GM23248 (cell line): ENCODE data around the gene SRSF3. TPM values are rescaled to one million over a fixed set of nuclear protein-coding genes. Genes with fewer than 3 reads are reported as not detected.

Experiments
- DNase-seq: peaks from one replicate; pipeline ENCODE4 v3.0.0-alpha.2; 2015
- H2AFZ ChIP-seq: fragments of 200-600 bp; sonication (generic); 2 replicates; pipeline ENCODE4 v1.6.1; 2016; ENCODE audit warnings: antibody characterized with exemption
- H3F3A ChIP-seq: fragments of 200-600 bp; sonication (generic); 2 replicates; pipeline ENCODE4 v1.6.1; 2016; ENCODE audit warnings: mild to moderate bottlenecking, antibody characterized with exemption, mixed run types; ENCODE audit not compliant: insufficient read depth
- H3K27ac ChIP-seq: fragments of 200-600 bp; sonication (generic); 2 replicates; pipeline ENCODE4 v1.5.1; 2016; ENCODE audit warnings: mild to moderate bottlenecking
- H3K27me3 ChIP-seq: fragments of 200-600 bp; sonication (generic); replicated peaks from 2 replicates; pipeline ENCODE4 v1.6.1; 2016; ENCODE audit warnings: mild to moderate bottlenecking; ENCODE audit not compliant: insufficient read depth
- H3K36me3 ChIP-seq: fragments of 200-600 bp; sonication (generic); 2 replicates; pipeline ENCODE4 v1.6.1; 2016; ENCODE audit warnings: low read depth, mild to moderate bottlenecking
- H3K4me1 ChIP-seq: fragments of 200-600 bp; sonication (generic); 2 replicates; pipeline ENCODE4 v1.6.1; 2016; ENCODE audit warnings: mild to moderate bottlenecking; ENCODE audit not compliant: insufficient read depth
- H3K4me2 ChIP-seq: fragments of 200-600 bp; sonication (generic); one replicate; pipeline ENCODE4 v1.6.1; 2016; ENCODE audit warnings: mild to moderate bottlenecking; ENCODE audit not compliant: unreplicated experiment
- H3K4me3 ChIP-seq: fragments of 200-600 bp; sonication (generic); 2 replicates; pipeline ENCODE4 v1.5.1; 2016; ENCODE audit warnings: mild to moderate bottlenecking
- H3K79me2 ChIP-seq: fragments of 200-600 bp; sonication (generic); 2 replicates; pipeline ENCODE4 v1.6.1; 2016; ENCODE audit warnings: mild to moderate bottlenecking; ENCODE audit not compliant: insufficient read depth
- H3K9ac ChIP-seq: fragments of 200-600 bp; sonication (generic); 2 replicates; pipeline ENCODE4 v1.6.1; 2016; ENCODE audit warnings: mild to moderate bottlenecking
- H3K9me2 ChIP-seq: fragments of 200-600 bp; sonication (generic); 2 replicates; pipeline ENCODE4 v1.6.1; 2016; ENCODE audit warnings: mixed run types, mild to moderate bottlenecking, moderate library complexity; ENCODE audit not compliant: insufficient read depth
- H3K9me3 ChIP-seq: fragments of 200-600 bp; sonication (generic); one replicate; pipeline ENCODE4 v1.6.1; 2017; ENCODE audit warnings: low read depth
- H4K20me1 ChIP-seq: fragments of 200-600 bp; sonication (generic); 2 replicates; pipeline ENCODE4 v1.6.0; 2016; ENCODE audit not compliant: insufficient read depth
- EZH2 ChIP-seq: fragments of 200-600 bp; sonication (generic); IDR thresholded peaks from 2 replicates; pipeline ENCODE4 v1.6.1; 2018; ENCODE audit warnings: antibody characterized with exemption, mild to moderate bottlenecking; ENCODE audit not compliant: insufficient read depth, poor library complexity, severe bottlenecking
- EZH2phosphoT487 ChIP-seq: fragments of 200-600 bp; sonication (generic); IDR thresholded peaks from 2 replicates; pipeline ENCODE4 v1.6.1; 2018; ENCODE audit warnings: antibody characterized with exemption, moderate library complexity, mild to moderate bottlenecking, low read depth; ENCODE audit not compliant: insufficient read depth
- WGBS, 2 experiments: methylation state at CpG; one replicate each; pipeline ENCODE4 v1.1.6; 2015 to 2017; ENCODE audit warnings: low lambda C conversion rate in 2 of 2, low coverage in 1 of 2; ENCODE audit errors: missing lambda C conversion rate in 2 of 2; 5-methylcytosine and 5-hydroxymethylcytosine counted together
- in situ Hi-C: fragments of 300-500 bp; cut with MboI; formaldehyde crosslinking; loops from 2 replicates; pipeline ENCODE4 v1.15.0; 2020
- polyA plus RNA-seq: library from polyadenylated mRNA; unstranded; fragments of >200 nt; fragmentation: Nextera tagmentation; extraction: Ambion mirVana; gene quantifications from 2 replicates; pipeline ENCODE4 v1.2.1, GENCODE V29; 2016
- total RNA-seq: library from RNA; depleted of rRNA; stranded (reverse); fragments of >200 nt; shearing (Covaris generic); gene quantifications from 2 replicates; pipeline ENCODE4 v1.2.3, GENCODE V29; 2014

Gene SRSF3
- total and polyA plus RNA-seq, 2 experiments from 2014 or later, result 171 to 243 TPM

DNA sequence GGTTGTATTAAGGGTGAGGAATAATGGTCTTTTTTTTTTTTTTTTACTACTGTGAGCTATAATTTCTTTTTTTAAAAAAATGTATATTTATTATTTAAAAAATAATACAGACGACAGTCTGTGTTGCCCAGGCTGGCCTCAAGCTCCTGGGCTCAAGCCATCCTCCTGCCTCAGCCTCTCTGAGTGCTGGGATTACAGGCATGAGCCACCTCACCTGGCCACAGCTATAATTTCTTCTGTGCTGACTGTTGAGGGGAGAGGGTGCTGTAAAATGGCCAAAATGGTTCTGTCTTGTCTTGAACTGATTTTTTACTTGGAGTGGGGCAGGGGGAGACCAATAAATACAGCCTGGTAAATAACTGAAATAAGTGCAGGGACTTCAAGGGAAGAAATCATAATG lies 3.6 kb downstream of the SRSF3 start:
- peaks cover 59% of the 10 kb centered on the region for H3K4me1 ChIP-seq

DNA sequence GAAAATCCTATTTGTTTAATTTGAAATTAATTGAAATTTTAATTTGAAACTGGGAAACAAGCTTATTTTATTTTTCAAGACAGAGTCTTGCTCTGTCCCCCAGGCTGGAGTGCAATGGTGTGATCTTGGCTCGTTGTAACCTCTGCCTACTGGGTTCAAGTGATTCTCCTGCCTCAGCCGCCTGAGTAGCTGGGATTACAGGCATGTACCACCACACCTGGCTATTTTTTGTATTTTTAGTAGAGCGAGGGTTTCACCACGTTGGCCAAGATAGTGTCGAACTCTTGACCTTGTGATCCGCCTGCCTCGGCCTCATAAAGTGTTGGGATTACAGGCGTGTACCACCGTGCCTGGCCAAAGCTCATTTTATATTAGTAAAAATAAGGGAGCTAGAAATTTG lies 4.2 kb downstream of the SRSF3 start:
- Histone ChIP-seq H3K9me2 (no peaks in the 10 kb centered on the region), H3K79me2 (peaks cover 92% of the 10 kb centered on the region), H3K27me3 (no peaks in the 10 kb centered on the region), H3K9me3 (no peaks in the 10 kb centered on the region), H3K9ac (peak overlapping the region; percentile 99), H4K20me1 (peaks cover 62% of the 10 kb centered on the region), H3K4me1 (peaks cover 61% of the 10 kb centered on the region), H3K4me3 (peak overlapping the region; percentile 96), H3K27ac (peak overlapping the region; percentile 10), H3K4me2 (peak overlapping the region; percentile 97), H3K36me3 (peaks cover 75% of the 10 kb centered on the region), H2AFZ (no peak overlapping the region), H3F3A (peaks cover 93% of the 10 kb centered on the region)
- in situ Hi-C loops, result no loop called here
- TF ChIP-seq EZH2phosphoT487, result no peak
- no peak for TF ChIP-seq EZH2
- WGBS, 2 experiments, result 25 to 27% methylated on average over 9 of the region's 9 CpGs
- no peak for DNase-seq

More for the DNA sequence above, 3.6 kb downstream of the SRSF3 start:
- Histone ChIP-seq H3F3A (peaks cover 90% of the 10 kb centered on the region), H3K79me2 (peaks cover 89% of the 10 kb centered on the region), H4K20me1 (peaks cover 56% of the 10 kb centered on the region), H3K9me2 (no peaks in the 10 kb centered on the region), H3K4me2 (peak overlapping the region; percentile 97), H3K9me3 (no peaks in the 10 kb centered on the region), H3K27ac (peak overlapping the region; percentile 95), H2AFZ (no peak overlapping the region), H3K9ac (peak overlapping the region; percentile 99), H3K36me3 (peaks cover 70% of the 10 kb centered on the region), H3K4me3 (peak overlapping the region; percentile 96), H3K27me3 (no peaks in the 10 kb centered on the region)
- in situ Hi-C loops, result no loop called here
- no peak for DNase-seq
- WGBS, 2 experiments, result 0 to 5% methylated on average over 1 of the region's 1 CpG
- TF ChIP-seq EZH2 (no peak), EZH2phosphoT487 (no peak)

DNA sequence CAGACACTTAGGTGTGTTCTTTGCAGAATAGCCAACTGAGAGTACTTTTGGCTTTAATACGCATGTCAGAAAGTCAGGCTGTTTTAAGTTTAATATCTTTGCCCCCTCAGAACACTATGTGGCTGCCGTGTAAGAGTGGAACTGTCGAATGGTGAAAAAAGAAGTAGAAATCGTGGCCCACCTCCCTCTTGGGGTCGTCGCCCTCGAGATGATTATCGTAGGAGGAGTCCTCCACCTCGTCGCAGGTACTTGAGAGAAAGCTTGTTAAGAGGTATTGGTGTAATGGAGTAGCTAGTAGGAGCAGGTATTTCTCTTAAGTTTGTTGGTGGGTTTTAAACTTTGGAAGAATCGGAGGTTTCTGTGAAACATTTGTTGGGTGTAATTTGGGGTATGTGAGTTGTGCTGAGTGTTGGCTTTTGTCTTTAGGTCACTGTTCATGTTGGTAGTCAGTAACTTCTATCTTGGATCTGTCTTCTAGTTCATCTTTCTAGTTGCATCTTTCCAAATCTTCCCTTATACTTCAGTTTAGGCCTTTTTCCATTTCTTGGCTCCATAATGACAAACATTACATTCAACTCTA lies 4.7 kb downstream of the SRSF3 start:
- H3K27me3 ChIP-seq, result no peaks in the 10 kb centered on the region
- peak overlapping the region; percentile 99 for H3K9ac ChIP-seq
- H3K36me3 ChIP-seq, result peaks cover 80% of the 10 kb centered on the region
- no peaks in the 10 kb centered on the region for H3K9me2 ChIP-seq
- peak overlapping the region; percentile 97 for H3K4me2 ChIP-seq
- 68 to 75% methylated on average over 11 of the region's 11 CpGs for WGBS, 2 experiments
- peaks cover 97% of the 10 kb centered on the region for H3K79me2 ChIP-seq
- H2AFZ ChIP-seq, result no peak overlapping the region
- TF ChIP-seq EZH2, result no peak
- TF ChIP-seq EZH2phosphoT487, result no peak
- in situ Hi-C loops, result no loop called here
- H3F3A ChIP-seq, result peaks cover 93% of the 10 kb centered on the region
- H4K20me1 ChIP-seq, result peaks cover 66% of the 10 kb centered on the region
- peak overlapping the region; percentile 96 for H3K4me3 ChIP-seq
- no peaks in the 10 kb centered on the region for H3K9me3 ChIP-seq
- no peak for DNase-seq
- peaks cover 61% of the 10 kb centered on the region for H3K4me1 ChIP-seq
- H3K27ac ChIP-seq, result peak overlapping the region; percentile 16

DNA sequence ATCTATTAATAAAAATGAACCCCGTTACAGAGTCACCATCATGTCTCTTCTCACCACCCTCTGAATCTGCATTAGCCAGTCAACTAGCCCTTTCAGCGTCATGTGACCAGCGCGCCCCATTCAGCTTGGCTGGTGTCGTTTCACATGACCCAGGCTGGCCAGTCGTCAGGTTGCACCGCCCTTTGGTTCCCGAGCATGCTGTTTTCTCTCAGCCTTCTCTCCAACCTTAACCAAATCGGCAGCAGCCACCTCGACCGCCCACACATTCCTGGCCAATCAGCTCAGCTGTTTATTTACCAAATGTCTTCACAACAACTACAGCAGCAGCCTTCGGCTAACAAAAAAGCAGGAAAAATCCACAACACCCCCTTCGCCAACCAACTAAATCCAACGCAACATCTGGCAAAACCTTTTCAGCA lies 5.6 kb downstream of the SRSF3 start:
- TF ChIP-seq EZH2 (no peak), EZH2phosphoT487 (no peak)
- no peaks in the 10 kb centered on the region for H3K9me2 ChIP-seq
- peak overlapping the region; percentile 99 for H3K9ac ChIP-seq
- H3K79me2 ChIP-seq, result peaks cover 100% of the 10 kb centered on the region
- no peak overlapping the region for H2AFZ ChIP-seq
- H3K36me3 ChIP-seq, result peaks cover 90% of the 10 kb centered on the region
- peak overlapping the region; percentile 96 for H3K4me3 ChIP-seq
- no peaks in the 10 kb centered on the region for H3K9me3 ChIP-seq
- no peaks in the 10 kb centered on the region for H3K27me3 ChIP-seq
- H3K27ac ChIP-seq, result peak overlapping the region; percentile 16
- peak; percentile 68 for DNase-seq
- peaks cover 98% of the 10 kb centered on the region for H3F3A ChIP-seq
- H4K20me1 ChIP-seq, result peaks cover 75% of the 10 kb centered on the region
- H3K4me2 ChIP-seq, result peak overlapping the region; percentile 97
- 53 to 56% methylated on average over 14 of the region's 14 CpGs for WGBS, 2 experiments
- H3K4me1 ChIP-seq, result peaks cover 71% of the 10 kb centered on the region
- in situ Hi-C loops, result no loop called here
